NOMO-1 treated with dmso at 0.1 percent for 144 hours (cell line): Measurements from ENCODE around the gene VSIG8.
A peak's percentile ranks its signal among the peaks of the same experiment; 100 is the strongest.

Experiments
- DNase-seq: peaks from one replicate; lab custom pipeline; 2025; ENCODE audit not compliant: unreplicated experiment; lab: John Stamatoyannopoulos, UW

The VSIG8 gene

GRCh38 chr1:159830722-159831121 lies 31.7 kb downstream of the VSIG8 start:
- DNase-seq: no peak

DNA sequence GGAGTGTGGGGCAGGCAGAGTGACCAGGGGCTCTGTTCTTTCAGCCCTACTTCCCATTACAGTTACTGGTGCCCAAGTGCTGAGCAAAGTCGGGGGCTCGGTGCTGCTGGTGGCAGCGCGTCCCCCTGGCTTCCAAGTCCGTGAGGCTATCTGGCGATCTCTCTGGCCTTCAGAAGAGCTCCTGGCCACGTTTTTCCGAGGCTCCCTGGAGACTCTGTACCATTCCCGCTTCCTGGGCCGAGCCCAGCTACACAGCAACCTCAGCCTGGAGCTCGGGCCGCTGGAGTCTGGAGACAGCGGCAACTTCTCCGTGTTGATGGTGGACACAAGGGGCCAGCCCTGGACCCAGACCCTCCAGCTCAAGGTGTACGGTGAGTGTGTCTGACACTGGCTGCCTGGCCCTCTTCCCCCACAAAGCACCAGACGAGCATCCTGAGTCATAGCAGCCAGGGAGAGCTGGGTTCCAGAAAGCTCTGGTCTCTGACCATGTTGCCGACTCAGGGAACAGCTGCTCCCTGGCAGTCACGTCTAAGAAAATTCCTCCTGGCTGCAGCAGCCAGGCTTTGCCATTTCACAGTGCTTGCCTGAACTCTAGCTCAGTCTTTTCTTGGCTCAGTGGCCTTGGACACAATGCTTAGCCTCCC lies 32.5 kb downstream of the VSIG8 start:
- no peak for DNase-seq

- DNase-seq: peak; percentile 92
Observed at GRCh38 chr1:159829273-159829634, 33.2 kb downstream of the VSIG8 start.

DNA sequence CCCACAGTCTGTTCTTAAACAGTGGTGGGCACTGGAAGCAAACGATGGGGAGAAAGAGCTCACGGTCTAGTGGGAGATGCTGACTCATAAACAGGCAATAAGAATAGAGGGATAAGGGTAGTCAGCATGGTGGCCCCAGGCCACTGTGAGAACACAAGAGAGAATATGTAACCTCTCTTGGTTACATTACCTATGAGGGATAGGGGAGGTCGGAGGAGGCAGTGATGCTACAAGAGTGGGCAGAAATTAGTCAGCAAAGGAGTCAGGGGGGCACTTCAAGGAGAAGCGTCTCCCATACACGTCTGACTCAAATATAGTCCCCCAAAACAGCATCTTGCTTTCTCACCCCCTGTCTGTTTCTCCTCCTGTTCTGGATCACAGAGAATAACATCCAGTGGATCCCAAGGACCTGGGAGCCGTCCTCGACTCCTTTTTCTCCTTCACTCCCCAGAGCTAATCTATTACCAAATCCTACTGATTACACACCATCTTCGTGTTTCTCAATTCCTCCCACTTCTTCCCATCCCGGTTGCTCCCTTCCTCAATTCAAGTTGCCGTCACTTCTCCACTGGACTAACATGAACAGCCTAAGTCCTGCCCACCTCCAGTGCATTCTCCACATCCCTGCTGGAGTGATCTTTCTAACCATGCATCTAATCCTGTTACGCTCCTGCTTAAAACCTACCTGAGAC lies 33.7 kb downstream of the VSIG8 start:
- DNase-seq: no peak

DNA sequence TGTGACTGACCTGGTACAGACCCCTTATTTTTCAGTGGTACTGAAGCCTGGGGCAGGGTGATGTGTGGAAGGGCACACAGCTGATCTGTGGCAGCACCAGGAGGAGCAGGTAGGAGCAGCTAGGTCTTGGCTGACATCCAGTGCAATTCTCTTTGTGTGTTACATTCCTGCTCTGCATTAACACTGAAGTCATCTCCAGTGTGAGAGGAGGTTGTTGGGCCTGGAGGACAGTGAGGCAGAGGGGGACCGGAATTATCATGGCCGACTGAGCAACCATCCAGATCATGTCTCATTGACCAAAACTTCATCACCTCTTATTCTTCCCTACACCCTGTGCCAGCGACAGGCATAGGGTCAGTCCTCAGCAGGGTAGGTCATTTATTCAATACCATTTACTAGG lies 34.3 kb downstream of the VSIG8 start:
- no peak for DNase-seq

GRCh38 chr1:159827549-159827948 lies 34.9 kb downstream of the VSIG8 start:
- DNase-seq: no peak

DNA sequence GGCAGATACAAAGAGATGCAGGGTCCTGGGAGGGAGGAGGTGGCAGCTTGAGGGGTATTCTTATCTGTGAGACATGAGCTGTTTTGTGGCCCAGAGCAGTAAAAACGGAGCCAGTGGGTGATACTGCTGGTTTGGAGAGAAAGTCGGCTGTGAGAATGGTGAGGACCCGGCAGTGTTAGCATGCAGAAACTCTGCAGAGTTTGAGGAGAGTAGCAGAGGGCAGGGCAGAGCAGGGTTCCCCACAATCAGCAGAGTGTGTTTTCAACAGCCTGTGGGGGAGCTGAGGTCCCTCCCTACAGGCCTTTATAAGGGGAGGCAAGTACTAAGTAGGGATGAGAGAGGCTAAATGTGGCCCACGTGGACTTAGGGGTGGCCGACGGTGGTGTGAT lies 35.4 kb downstream of the VSIG8 start:
- DNase-seq: no peak

GRCh38 chr1:159826441-159827101 lies 35.9 kb downstream of the VSIG8 start, which contains the start of gene SLAMF8:
Gene SLAMF8 (plus strand): TSS chr1:159826873. CDS start chr1:159826899, 26 bp downstream.
- DNase-seq: no peak

DNA sequence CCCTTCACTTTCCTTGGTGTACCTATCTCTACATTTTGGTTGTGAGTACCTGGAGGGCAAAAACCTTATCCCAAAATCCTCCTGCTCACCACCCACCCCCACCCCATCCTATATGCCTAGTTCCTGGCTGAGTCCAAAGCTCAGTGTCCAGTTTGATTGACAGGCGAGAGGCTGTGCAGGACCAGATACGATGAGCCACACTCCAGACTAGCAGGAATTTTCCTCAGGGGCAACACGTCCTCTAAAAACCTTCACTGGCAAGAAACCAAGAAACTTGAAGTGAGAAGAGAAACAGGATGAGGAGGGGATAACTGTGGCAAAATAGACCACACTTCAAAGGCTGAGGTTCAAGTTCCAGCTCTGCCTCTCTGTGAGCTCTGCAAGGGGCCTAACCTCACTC lies 36.9 kb downstream of the VSIG8 start:
- DNase-seq: no peak

GRCh38 chr1:159823406-159823805 lies 39.1 kb downstream of the VSIG8 start:
- no peak for DNase-seq

GRCh38 chr1:159821171-159821867 lies 41.1 kb downstream of the VSIG8 start:
- no peak for DNase-seq

GRCh38 chr1:159817276-159818041 lies 45.0 kb downstream of the VSIG8 start:
- DNase-seq: no peak

DNA sequence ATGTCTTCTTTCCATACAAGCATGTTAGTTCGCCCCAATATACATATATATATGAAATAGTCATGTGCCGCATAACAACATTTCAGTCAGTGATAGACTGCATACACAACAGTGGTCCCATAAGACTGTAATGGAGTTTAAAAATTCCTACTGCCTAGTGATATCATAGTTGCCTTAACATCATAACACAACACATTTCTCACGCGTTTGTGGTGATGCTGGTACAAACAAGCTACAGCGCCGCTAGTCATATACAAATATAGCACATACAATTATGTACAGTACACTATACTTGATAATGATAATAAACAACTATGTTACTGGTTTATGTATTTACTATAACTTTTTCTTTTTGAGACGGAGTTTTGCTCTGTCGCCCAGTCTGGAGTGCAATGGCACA lies 46.5 kb downstream of the VSIG8 start:
- DNase-seq: no peak

GRCh38 chr1:159804924-159805323 lies 57.5 kb downstream of the VSIG8 start:
- DNase-seq: no peak
